Colonic mucosa (tissue), 4 donors: ENCODE data around the gene COL20A1. TPM values are rescaled to one million over a fixed set of nuclear protein-coding genes. Genes with fewer than 3 reads are reported as not detected.

Source experiments
- DNase-seq: peaks from one replicate; pipeline ENCODE4 v3.0.0-alpha.2; 2020
- H3K27ac ChIP-seq: fragments of 200-600 bp; one replicate; pipeline ENCODE4 v1.8.0; 2021
- H3K27me3 ChIP-seq: fragments of 200-600 bp; one replicate; pipeline ENCODE4 v1.8.0; 2021
- H3K36me3 ChIP-seq: fragments of 200-600 bp; one replicate; pipeline ENCODE4 v1.8.0; 2021
- H3K4me1 ChIP-seq: fragments of 200-600 bp; one replicate; pipeline ENCODE4 v1.8.0; 2021; ENCODE audit warnings: mild to moderate bottlenecking
- H3K4me3 ChIP-seq: fragments of 200-600 bp; one replicate; pipeline ENCODE4 v1.8.0; 2021
- H3K9ac ChIP-seq, 2 donors: one replicate each; pipeline ENCODE4 v1.7.0; 2013; ENCODE audit warnings: control low read depth in 2 of 2, low read depth in 2 of 2, low read length in 2 of 2
- H3K9me3 ChIP-seq: fragments of 200-600 bp; one replicate; pipeline ENCODE4 v1.8.0; 2021
- intact Hi-C: fragments of 100-400 bp; cut with DNase I; formaldehyde crosslinking; loops from one replicate; pipeline ENCODE4 v1.14.1; 2022
- total RNA-seq, 2 donors: library from RNA; stranded (reverse); fragmentation: NEBNext Ultra II Directional in 1 of 2; extraction: Animal tissue kit (Norgen Biotek cat#: 25700) in 1 of 2; gene quantifications; one replicate each; pipeline ENCODE4 v1.2.1, GENCODE V29; 2021
- TF ChIP-seq, protein P1 (sequence below): fragments of 200-600 bp; IDR thresholded peaks from one replicate; pipeline ENCODE4 v1.8.0; 2022; ENCODE audit warnings: antibody characterized with exemption, mild to moderate bottlenecking
- donor health status: healthy.
- donor health status: DM: no; HTN: no; CAD: no.
- donor health status: DM: no; HTN: no; CAD: no.

COL20A1 gene
- total RNA-seq, 2 donors from 2014 or later: not detected

DNA sequence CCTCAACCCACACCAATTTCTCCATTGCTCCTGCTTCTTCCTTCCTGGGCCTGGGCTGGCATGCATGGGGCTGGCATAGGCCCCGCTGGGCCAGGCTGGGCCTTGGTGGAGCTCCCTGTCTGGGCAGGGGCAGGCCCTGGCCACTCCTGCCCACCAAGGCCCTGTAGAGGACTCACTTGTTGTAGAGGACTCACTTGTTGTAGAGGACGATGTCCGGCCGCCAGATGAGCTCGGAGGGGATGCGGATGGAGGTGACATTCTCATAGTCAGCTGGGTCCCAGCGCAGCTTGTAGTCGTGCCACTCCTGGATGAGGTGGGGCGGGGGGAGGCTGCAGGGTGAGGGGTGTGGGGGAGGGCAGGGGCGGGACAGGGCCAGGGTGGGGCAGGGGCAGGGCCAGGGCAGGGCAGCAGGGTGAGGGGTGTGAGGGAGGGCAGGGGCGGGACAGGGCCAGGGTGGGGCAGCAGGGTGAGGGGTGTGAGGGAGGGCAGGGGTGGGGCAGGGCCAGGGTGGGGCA is 62.9 kb downstream of the COL20A1 start:
- Histone ChIP-seq H3K27ac (no peak overlapping the region), H3K9ac (no peak overlapping the region), H3K4me1 (no peaks in the 10 kb centered on the region), H3K36me3 (no peaks in the 10 kb centered on the region), H3K27me3 (peaks cover 9% of the 10 kb centered on the region), H3K9me3 (no peaks in the 10 kb centered on the region), H3K4me3 (no peak overlapping the region)
- no peak for DNase-seq
- intact Hi-C loops: no loop called here
- TF ChIP-seq, protein P1, sequence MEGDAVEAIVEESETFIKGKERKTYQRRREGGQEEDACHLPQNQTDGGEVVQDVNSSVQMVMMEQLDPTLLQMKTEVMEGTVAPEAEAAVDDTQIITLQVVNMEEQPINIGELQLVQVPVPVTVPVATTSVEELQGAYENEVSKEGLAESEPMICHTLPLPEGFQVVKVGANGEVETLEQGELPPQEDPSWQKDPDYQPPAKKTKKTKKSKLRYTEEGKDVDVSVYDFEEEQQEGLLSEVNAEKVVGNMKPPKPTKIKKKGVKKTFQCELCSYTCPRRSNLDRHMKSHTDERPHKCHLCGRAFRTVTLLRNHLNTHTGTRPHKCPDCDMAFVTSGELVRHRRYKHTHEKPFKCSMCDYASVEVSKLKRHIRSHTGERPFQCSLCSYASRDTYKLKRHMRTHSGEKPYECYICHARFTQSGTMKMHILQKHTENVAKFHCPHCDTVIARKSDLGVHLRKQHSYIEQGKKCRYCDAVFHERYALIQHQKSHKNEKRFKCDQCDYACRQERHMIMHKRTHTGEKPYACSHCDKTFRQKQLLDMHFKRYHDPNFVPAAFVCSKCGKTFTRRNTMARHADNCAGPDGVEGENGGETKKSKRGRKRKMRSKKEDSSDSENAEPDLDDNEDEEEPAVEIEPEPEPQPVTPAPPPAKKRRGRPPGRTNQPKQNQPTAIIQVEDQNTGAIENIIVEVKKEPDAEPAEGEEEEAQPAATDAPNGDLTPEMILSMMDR: no peak

DNA sequence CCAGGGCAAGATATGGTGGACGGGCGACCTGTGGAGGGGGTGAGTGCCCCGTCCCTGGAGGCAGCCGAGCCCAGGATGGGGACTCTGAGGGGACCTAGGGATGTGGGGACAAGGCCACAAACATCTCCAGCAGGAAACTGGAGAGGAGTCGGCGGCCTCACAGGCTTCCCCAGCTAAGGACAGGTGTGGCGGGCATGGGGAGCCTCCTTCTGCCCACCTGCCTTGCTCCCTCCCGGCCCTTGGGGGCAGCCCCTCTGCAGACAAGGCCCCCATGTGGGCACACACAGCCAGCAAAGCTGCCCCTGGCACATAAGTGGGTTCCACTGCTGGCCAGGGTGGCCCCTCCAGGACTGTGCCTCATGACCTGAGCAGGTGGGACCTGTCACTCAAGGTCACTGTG is 63.5 kb downstream of the COL20A1 start:
- Histone ChIP-seq H3K4me1 (no peaks in the 10 kb centered on the region), H3K4me3 (no peak overlapping the region), H3K9ac (no peak overlapping the region), H3K27me3 (peaks cover 14% of the 10 kb centered on the region), H3K27ac (no peak overlapping the region), H3K9me3 (no peaks in the 10 kb centered on the region), H3K36me3 (no peaks in the 10 kb centered on the region)
- TF ChIP-seq, protein P1: no peak
- DNase-seq: no peak
- intact Hi-C loops: no loop called here

DNA sequence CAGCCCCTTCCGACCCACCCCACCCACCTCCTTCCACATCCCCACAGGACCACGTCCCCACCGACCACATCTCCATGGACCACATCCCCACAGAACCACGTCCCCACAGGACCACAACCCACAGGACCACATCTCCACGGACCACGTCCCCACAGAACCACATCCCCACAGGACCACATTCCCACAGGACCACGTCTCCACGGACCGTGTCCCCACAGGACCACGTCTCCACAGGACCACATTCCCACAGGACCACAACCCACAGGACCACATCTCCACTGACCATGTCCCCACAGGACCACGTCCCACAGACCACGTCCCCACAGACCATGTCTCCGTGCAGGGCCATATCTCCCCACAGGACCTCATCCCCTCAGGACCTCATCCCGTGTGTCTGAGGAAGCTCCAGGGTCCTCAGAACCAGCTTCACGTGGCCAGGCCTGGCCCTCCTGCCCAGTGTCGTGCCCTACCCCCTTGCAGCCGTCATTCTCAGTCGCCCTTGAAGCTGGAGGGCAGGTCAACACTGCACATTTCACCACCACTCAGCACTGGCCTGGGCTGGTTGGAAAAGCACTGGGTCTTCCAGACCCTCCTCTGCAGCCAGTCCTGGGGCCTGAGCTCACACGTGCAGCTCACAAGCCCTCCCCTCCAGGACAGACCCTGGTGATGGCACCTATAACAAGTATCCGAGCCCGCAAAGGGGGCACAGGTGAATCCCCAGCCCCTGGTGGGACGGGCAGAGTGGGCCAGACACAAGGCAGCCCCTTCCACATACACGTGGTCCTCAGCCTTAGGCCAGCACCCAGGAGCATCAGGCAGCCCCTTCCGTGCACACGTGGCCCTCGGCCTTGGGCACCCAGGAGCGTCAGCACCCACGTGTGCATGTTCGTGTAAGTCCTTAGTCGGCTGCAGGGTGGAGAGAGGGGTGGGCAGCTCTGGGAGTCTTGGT is 64.2 kb downstream of the COL20A1 start:
- Histone ChIP-seq H3K27me3 (peaks cover 19% of the 10 kb centered on the region), H3K4me1 (no peaks in the 10 kb centered on the region), H3K27ac (no peak overlapping the region), H3K4me3 (no peak overlapping the region), H3K9me3 (no peaks in the 10 kb centered on the region), H3K36me3 (no peaks in the 10 kb centered on the region), H3K9ac (no peak overlapping the region)
- TF ChIP-seq, protein P1: no peak
- intact Hi-C loops: no loop called here
- no peak for DNase-seq

DNA sequence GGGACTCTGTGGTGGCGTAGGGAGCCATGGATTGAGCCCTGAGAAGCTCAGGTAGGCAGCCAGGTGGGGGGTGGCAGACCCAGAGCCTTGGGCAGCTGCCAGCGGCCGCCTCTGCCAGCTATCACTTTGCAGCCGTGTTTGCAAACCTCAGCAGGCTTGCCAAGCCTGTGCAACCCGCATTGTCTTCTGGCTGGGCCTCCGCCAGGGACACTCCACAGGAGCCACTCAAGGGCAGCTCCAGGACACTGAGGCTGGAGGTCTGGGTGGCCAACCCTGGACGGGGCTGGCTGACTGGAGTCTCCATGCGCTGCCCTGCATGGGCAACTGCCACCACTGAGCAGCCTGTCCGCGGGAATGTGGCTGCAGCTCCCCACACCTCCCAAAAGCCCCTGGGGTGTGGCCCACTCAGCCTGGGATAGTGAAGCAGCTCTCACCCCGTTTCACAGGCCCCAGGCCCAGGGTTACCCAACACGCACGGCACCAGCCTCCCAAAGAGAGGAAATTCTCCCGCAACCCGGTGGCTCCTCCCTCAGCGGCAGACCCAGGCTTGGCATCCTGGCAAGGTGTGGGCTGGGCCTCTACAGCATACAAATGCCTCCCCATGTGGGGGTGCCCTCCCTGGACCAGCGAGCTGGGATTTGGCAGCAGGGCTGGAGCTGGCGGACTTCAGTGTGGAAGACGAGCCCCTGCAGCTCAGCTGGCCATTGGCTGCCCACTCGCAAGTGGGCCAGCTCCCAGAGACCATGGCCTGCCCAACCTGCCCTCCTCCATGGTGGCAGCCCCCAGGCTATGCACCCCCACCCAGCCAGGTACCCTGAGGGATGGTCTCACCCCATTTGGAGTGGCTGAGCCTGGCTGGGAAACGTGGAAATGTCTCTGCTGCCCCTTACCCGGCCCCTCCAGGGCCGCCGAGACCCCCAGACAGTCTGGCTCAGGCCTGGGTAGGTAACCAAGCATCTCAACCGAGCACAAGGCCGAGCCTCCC is 65.2 kb downstream of the COL20A1 start:
- H3K27me3 ChIP-seq: peaks cover 19% of the 10 kb centered on the region

More for the DNA sequence above, 65.2 kb downstream of the COL20A1 start:
- DNase-seq: no peak
- no peak overlapping the region for H3K9ac ChIP-seq
- no peak overlapping the region for H3K4me3 ChIP-seq
- intact Hi-C loops: no loop called here
- H3K4me1 ChIP-seq: no peaks in the 10 kb centered on the region
- H3K9me3 ChIP-seq: no peaks in the 10 kb centered on the region
- H3K36me3 ChIP-seq: no peaks in the 10 kb centered on the region
- TF ChIP-seq, protein P1: no peak
- no peak overlapping the region for H3K27ac ChIP-seq
